NCI-H510A (cell line): Measurements from ENCODE around the gene MS4A15.
"Not testable (repeated sequence)": the region's sequence is repeated elsewhere in the genome, so short reads cannot be mapped to it uniquely, and the experiment has no call there.

Experiments
- DNase-seq: peaks from one replicate; lab custom pipeline; 2025; lab: John Stamatoyannopoulos, UW

The MS4A15 gene, protein sequence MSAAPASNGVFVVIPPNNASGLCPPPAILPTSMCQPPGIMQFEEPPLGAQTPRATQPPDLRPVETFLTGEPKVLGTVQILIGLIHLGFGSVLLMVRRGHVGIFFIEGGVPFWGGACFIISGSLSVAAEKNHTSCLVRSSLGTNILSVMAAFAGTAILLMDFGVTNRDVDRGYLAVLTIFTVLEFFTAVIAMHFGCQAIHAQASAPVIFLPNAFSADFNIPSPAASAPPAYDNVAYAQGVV

DNA sequence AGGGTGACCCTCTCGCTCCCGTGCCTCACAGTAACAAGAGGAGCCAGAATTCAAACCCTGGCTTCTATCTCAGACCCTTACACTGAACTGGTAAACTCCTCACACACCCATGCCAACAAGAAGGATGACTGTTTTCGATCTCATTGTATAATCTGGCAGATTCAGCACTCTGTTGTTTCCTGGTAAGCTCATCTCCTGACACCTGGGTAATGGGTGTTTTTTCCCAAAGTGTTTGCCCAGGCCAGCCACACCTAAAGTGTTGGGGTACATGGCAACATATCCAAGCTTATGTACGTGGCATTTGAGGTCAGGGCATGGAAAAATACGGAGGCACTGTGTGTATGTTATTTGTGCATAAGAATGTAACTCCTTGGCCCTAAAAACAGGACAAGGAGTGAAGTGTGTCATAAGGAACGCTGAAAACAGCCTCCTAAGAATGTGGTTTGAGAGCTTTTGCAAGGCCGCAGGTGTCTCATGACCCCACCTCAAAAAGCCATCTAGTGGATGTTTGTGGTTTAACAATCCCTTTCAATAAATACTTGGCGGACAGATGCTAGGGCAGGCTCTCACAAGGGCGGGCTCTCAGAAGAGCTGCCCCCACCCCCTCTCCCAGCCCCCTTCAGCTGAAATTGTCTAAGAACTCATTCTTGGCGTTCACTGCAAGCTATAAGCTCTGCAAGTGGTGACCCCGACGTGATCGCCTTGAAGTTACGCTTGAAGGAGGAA, at the start of gene MS4A15:
Gene MS4A15, plus strand, starts transcription at position 561 of the 726 bp plus-strand sequence. CDS start 6,867 bp downstream, outside the sequence.
- no peak for DNase-seq

DNA sequence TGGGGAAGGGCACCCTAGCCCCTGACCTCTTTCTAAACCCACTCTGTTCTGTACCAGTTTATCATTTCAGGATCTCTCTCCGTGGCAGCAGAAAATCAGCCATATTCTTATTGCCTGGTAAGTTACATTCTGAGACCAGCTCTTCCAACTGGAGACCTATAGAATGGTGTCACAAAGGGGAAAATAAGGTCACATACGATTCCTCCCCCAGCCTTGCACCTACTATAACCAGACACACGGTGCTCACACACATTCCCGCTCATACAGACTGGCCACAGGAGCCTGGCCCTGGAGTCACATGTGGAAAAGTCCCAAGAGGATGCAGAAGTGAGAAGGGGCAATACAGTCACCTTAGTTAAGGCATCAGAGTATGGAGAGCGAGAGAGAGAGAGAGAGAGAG, 49.7 kb upstream of the MS4A15 start:
- no peak for DNase-seq

DNA sequence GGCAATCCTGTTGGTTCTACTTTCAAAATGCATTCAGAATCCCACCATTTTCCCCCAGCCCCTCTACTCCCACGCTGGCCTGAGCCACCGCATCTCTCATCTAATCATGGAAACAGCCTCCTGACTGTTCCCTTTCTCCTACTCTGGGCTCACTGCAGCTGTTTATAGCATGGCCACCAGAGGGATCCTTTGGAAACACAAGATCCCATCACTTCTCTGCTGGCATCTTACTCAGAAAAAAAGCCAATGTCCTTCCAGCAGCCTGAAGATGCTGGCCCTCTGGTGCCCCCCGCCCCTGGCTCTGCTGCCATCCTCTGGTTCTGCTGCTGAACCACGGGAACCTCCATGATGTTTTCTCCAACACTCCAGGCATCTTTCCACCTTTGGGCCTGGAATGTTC, 46.2 kb upstream of the MS4A15 start:
- no peak for DNase-seq

DNA sequence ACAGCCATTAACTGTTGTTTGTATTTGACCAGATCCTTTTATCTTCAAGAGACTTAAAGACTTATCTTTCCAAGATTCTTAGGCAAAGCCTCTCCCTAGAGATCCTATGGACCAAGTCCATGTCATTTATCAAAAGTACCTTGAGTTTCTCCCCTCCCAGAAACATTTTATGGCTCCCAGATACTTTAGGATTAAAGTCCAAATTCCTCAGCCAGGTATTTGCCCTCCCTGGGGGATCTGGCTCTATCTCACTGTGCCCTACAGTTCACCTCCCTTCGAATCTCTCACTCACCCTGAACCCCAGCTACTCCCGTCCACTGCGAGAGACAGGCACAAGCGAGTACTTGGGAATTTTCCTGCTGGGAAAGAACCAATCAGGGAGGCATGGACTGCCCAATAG, 45.4 kb upstream of the MS4A15 start:
- DNase-seq, result no peak

DNA sequence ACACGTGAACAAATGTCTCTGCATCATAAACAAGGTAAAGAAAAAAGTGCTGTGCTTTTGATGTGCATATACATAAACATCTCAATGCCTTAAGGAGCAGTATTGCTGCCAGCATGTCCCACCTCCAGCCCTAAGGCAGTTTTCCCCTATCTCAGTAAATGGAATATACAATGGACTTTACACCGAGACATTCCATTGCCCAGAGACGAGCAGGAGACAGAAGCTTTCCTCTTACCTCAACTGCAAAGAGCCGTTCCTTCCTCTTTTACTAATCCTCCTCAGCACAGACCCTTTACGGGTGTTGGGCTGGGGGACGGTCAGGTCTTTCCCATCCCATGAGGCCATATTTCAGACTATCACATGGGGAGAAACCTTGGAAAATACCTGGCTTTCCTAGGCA, 43.2 kb upstream of the MS4A15 start:
- DNase-seq, result not testable (repeated sequence)

DNA sequence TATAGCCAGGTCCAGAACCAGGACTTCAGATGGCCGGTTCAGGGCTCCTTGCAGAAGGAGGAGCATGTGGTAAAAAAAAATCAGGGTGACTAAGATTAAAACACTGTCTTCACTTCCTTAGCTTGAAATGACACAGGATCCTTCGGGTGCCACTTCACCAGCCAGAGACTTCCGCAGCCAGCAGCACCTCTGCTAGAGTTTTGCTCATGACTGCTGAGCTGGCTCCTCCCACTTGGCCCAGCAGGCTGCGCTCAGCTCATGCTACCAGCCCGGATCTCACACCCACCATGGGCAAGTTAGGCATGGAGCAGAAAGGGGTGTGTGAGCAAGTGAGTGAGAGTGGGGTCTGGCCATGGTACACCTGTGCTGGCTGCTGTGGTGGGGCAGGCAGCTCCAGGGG, 38.7 kb upstream of the MS4A15 start:
- no peak for DNase-seq

DNA sequence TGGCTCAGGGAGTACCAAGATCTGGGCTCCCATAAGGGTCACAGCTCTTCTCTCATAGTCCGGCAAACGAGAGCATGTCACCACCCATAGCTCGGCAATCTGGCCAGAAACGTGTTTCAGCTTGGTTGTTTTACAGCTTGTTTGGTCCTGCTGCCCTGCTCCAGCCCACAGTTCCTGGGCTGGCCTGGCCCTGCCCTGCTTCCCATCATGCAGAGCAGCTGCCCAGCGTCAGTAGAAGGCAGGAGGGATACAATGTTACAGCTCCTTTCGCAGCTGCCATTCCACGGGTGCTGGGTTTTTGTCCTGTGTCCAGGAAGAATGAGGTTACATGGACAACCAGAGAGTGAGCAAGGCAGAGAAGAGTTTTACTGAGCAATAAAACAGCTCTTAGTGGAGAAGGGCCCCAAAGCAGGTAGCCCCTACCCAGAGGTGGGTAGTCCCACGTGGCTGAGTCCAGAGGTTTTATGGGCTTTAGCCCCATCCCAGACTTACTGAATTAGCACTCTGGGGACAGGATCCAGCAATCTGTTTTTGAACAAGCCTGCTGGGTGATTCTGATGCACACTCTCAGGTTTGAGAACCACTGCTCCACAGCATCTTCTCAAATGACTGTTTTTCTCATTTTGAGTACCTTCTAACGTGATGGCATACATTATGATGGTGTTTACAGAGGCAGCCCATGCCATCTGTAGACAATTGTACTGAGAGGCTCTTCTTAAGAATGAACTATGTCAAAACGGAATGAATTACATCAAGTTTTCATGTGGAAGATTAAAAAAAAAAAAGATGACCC, 37.9 kb upstream of the MS4A15 start:
- DNase-seq, result no peak

DNA sequence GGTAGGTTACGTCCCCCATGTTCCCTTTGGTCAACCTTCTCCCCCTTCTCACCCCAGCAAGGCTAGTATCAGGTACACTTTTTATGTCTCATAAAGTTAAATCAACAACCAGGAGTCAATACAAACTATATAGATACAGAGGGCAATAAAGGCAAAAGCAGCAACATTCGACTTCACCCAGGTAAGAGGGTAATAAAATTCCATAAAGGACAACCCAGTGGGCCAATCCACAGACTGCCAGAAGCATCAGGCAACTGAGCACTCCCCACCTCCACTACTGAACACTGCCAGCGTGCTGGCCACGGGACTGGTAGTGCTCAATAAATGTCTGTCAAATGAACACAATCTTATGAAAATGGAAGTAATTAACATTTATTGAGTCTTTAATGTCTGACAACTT, 37.3 kb upstream of the MS4A15 start:
- no peak for DNase-seq

DNA sequence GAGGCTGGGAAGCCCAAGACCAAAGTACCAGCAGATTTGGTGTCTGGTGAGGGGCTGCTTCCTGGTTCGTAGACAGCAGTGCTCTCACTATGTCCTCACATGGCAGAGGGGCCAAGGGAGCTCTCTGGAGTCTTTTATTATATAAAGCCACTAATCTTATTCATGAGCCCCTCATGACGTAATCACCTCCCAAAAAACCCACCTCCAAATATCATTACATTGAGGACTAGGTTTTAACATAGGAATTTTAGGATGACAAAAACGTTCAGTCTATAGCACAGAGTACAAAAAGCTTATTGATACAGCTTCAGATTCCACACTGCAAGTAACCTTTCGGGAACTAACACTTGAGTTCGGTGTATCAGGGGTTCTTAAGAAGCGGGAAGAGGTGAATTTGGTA, 36.2 kb upstream of the MS4A15 start:
- DNase-seq, result no peak

DNA sequence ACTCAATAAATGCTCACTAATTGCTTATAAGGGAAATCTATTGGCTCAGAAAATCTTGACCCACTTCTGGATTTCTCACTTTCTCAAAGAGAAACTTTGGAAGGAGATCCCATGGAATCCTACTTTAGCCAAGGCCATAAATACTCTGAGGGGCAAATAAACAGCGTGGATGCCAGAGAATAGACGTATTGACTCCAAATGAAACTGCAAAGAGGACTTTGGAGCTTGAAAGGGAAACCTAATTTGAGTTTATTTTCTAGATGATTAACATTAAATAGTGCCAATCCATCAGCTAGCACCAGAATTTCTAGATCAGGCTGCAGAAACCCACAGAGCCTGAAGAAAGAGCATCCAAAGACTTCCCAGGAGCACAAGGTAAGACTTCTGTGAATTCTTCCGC, 32.2 kb upstream of the MS4A15 start, which contains the start of gene MS4A18:
Gene MS4A18, plus strand, starts transcription at position 301 of the 400 bp plus-strand sequence.
- no peak for DNase-seq

DNA sequence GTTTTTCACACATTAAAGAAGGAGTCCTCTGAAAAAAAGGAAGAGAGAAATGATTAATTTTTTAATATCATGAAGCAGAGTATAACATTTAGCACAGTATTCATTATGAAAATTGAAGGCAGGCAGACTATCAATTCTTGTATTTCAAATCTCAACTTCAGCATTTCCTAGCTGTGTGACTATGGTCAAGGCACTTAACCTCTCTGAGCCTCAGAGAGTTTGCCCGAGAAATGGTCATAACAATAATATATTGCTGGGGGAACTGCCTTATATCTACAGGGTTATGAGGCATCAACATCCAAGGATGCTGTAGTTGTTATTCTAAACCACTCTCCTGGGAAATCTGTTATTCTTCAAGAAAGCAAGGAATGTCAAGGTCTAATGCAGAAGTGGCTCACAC, 31.1 kb upstream of the MS4A15 start:
- DNase-seq, result no peak

DNA sequence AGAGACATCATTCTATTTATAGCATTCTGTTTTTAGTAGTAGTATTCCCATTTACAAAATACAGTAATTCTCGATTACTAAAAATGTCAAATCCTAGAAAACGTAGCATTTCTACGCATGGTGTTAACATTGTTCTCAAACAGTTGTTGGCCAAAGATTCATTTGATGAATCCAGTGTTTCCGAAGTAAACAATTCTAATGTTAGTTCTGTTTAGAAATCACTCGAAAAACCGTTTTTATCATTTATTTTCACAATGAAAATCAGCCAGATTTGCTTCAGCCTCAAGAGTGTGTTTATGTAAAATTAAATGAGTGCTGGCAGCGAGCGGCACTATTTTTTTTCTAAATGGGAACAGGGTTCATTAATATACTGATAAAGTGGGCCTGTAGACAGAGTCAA, 25.1 kb upstream of the MS4A15 start:
- no peak for DNase-seq

DNA sequence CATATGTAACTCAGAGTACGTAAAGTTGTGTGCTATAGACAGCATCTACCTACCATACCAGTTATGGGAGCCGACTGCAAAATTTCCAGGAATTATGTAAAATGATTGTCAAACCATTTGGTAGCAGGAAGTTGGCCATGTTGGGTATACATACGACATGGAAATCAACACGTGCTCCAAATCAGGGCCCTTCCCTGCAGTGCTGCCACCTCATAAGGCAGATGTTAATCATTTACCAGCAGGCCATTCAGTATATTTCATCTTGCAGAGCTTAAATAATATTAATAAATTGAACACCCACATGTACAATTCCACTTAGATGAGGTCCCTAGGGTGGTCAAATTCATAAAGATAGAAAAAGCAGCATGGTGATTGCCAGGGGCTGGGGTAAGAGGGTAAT, 22.4 kb upstream of the MS4A15 start:
- DNase-seq, result no peak

DNA sequence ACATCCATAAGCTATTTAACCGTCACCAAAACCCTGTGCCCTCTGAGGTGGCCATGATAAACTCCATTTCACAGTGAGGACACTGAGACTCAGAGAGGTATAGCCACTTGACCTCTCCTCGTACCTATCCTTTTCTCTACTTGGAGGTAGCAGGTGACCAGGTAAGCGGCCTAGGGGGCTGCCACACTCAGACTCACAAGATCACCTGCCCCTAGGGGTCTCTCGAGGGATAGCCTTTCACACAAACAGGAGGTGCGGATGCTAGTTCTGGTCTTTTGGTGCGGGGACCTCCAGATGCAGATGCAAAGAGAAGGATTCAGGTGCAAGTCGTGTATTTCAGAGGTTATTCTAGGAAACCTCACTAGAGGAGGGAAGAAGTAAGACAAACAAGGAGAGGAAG, 17.6 kb upstream of the MS4A15 start:
- DNase-seq, result no peak

DNA sequence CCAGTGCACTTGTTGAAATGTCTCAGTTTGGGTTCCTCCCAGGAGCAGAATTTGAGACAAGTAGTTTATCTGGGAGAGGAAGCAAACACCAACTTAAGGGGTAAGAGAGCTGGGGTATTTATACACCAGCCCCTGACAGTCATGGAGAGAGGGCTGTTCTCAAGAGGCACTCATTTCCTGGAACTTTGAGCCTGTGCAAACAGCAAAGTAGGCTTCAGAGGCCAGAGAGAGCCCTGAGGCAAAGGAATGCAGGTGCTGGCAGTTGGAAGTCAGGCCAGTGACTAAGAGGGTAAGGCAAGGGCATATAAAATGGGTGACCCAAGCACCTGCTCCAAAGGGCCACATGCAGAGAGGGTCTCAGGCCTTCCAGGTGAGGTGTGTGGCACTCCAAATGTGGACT, 16.1 kb upstream of the MS4A15 start:
- DNase-seq, result no peak

DNA sequence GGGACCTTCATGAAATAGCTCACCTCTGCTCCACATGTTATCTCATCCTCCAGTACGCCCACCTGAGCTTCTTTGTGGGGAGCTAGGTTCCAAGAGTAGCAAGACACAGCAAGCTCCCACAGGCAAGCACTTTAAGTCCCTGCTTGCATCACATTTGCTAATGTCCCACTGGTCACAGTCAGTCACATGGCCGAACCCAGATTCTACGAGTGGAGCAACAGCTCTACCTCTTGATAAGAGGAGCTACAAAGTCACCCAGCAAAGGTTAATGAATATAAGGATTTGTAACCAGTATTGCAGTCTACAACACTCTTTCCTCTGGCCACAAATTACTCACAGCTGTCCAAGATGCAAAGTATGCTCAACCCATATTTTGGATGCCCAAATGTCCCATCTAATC, 15.2 kb upstream of the MS4A15 start:
- DNase-seq, result no peak

DNA sequence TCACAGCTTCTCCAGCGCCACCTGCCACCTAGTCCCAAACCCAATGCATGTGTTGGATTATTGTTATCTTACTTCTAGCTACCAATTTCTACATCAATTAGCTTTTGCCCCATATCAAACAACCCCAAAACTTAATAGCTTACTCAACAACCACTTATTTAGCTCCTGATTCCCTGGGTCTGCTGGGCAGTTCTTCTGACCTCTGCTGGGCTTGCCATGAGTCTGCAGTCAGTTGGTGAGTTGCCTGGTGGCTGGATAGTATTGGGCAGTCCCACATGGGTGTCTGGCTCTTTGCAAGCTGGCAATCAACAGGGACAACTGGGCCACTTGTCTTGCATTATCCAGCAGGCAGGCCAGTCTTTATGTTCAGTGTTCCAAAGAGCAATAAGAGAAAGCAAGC, 13.6 kb upstream of the MS4A15 start:
- no peak for DNase-seq

DNA sequence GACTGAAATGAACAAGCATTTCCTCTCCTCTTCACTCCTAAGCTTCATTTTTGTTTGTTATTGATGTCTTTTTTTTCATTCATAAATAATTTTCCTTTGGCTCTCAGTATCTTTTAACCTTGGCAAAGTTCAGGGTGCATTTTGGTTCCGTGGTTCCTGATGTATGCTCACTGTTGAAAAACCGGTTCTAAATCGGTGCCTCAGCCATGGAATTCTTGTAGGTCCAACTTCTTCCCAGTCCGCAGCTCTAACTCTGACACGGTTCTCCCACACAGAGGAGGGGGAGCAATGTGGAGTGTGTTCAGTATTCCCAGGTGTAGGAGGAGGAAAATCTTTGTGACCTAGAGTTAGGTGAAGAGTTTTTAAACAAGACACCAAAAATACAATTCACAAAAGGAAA, 12.6 kb upstream of the MS4A15 start:
- DNase-seq, result no peak

DNA sequence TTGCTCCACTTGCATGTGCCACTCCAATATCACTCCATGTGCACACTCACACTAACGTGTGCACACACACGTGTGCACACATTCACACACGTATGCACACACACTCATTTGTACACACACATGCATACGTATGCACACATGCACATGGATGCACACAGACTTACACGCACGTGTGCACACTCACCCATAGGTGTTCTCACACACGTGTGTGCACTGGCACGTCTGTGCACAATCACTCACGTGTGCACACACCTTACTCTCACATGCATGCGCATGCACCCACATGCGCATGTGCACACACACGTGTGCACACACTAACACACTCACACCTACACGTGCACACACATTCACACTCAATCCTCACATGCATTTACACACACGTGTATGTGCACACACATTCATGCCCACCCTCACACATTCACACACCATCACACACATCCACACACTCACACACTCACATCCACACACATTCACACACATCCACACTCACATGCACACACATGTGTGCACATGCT, 9.3 kb upstream of the MS4A15 start:
- DNase-seq, result no peak

DNA sequence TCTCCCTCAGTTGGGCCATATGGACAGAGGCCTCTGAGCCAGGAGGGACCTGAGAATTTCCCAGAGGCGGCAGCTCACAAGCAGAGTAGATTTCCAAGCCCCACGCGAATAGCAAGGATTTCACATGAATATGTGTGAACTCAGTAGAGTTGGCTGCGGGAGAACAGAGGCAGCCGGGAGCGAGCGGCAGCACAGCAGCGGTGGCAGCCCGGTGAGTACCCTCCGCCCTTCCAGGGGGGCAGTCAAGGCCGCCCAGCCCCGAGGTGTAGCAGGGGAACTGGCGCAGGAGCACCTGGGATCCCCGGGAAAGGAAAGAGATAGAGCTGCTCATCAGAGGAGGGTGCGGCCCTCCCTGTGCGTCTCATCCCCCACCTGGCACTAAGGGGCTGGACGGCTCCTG, 8.4 kb upstream of the MS4A15 start:
- no peak for DNase-seq

DNA sequence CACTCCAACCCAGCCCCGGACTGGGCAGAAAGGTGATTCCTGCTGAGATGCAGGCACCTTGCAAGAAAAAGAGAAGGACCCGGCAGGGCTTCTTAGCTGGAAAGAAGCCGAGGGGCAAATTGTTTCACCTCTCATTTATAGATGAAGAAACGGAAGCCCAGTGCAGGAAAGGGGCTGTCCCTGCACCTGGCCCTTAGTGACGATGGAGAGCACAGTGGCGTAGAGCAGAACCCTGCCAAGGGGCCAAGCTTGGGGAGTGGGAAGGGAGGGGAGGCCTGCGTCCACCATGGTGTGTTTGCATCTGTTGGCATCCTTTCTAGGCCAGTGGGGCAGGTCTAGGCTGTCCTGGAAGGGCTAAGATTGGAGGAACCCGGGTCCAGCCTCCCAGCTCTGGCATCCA, 7.8 kb upstream of the MS4A15 start:
- DNase-seq, result no peak

DNA sequence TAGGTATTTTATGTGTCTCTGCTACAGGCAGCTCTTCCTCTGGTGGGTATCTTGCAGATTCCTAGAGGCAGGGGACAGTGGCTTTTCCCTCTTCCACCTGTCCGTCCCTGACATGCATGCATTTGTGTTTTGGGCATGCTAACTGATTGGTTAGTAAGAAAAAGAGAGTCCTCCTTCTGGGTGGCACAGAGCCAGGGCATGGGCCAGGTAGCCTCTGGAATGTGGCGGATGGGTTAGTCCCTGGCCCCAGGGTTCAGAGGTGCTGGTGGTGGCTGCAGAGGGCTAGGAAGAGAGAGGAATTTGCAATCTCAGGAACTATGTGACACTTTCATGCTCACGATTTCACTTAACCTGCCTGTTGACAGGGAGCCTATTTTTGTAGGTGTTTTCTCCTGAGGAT, 5.8 kb upstream of the MS4A15 start:
- no peak for DNase-seq

DNA sequence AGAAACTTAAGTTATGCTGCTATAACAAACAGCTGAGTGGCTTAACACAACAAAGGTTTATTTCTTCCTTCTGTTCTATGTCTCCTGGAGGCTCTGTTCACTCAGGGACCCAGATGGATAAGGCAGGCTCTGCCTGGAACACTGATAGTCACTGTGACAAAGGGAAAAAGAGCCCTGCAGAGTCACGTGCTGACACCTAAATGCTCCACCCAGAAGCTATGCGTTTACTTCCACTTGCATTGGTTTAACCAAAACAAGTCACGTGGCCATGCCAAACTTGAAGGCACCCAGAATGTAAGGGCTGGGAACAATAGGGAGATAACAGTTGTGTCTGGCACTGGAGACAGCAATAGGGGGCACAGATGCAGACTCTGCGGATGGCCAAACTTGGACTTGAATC, 3.4 kb upstream of the MS4A15 start:
- no peak for DNase-seq
